ENCODE results near the gene MSI2.

The MSI2 gene

GRCh38 chr17:57580055-57580739 lies 323.9 kb downstream of the MSI2 start:
- no peak for TF ChIP-seq TEAD4 (IDR thresholded peaks at IDR 0.05)
- TF ChIP-seq FOXM1 (IDR thresholded peaks at IDR 0.05; ENCODE audit: borderline replicate concordance, low read depth): no peak
- TF ChIP-seq REST (IDR thresholded peaks at IDR 0.05; ENCODE audit: low read depth): no peak
- TF ChIP-seq TCF12 (IDR thresholded peaks at IDR 0.05; ENCODE audit: low read depth): no peak
- TF ChIP-seq TAF1 (IDR thresholded peaks at IDR 0.05; ENCODE audit: low read depth): no peak
- no peak for TF ChIP-seq CEBPB (IDR thresholded peaks at IDR 0.05)
- TF ChIP-seq MAX (IDR thresholded peaks at IDR 0.05): no peak
- TF ChIP-seq EP300 (IDR thresholded peaks at IDR 0.05; ENCODE audit: borderline replicate concordance): no peak
- TF ChIP-seq USF1 (IDR thresholded peaks at IDR 0.05): no peak
- no peak for TF ChIP-seq RAD21 (IDR thresholded peaks at IDR 0.05; ENCODE audit: low read depth)
- TF ChIP-seq ZBTB7A (IDR thresholded peaks at IDR 0.05; ENCODE audit: low read depth): no peak
- TF ChIP-seq YY1 (IDR thresholded peaks at IDR 0.05; ENCODE audit: low read depth): no peak
- TF ChIP-seq CREB1 (IDR thresholded peaks at IDR 0.05; ENCODE audit: low read depth): no peak
- no peak for TF ChIP-seq EGR1 (IDR thresholded peaks at IDR 0.05)
- TF ChIP-seq NFIC (IDR thresholded peaks at IDR 0.05): no peak

- TF ChIP-seq REST (IDR thresholded peaks at IDR 0.05; ENCODE audit: low read depth) (no peak), CEBPB (IDR thresholded peaks at IDR 0.05) (no peak), EP300 (IDR thresholded peaks at IDR 0.05; ENCODE audit: borderline replicate concordance) (no peak)
Observed at GRCh38 chr17:57582881-57583756, 326.8 kb downstream of the MSI2 start.

GRCh38 chr17:57584050-57584551 lies 327.8 kb downstream of the MSI2 start:
- TF ChIP-seq USF1 (IDR thresholded peaks at IDR 0.05) (no peak), EGR1 (IDR thresholded peaks at IDR 0.05) (no peak), CEBPB (IDR thresholded peaks at IDR 0.05) (no peak), CREB1 (IDR thresholded peaks at IDR 0.05; ENCODE audit: low read depth) (no peak), MAX (IDR thresholded peaks at IDR 0.05) (no peak), TEAD4 (IDR thresholded peaks at IDR 0.05) (no peak), ZBTB7A (IDR thresholded peaks at IDR 0.05; ENCODE audit: low read depth) (no peak), NFIC (IDR thresholded peaks at IDR 0.05) (no peak), RAD21 (IDR thresholded peaks at IDR 0.05; ENCODE audit: low read depth) (no peak), REST (IDR thresholded peaks at IDR 0.05; ENCODE audit: low read depth) (no peak), TCF12 (IDR thresholded peaks at IDR 0.05; ENCODE audit: low read depth) (no peak), YY1 (IDR thresholded peaks at IDR 0.05; ENCODE audit: low read depth) (no peak), EP300 (IDR thresholded peaks at IDR 0.05; ENCODE audit: borderline replicate concordance) (no peak), FOXM1 (IDR thresholded peaks at IDR 0.05; ENCODE audit: borderline replicate concordance, low read depth) (no peak), TAF1 (IDR thresholded peaks at IDR 0.05; ENCODE audit: low read depth) (no peak)

All from Ishikawa (cell line).